Brain microvascular endothelial cell (primary cell): Measurements from ENCODE around the gene PLA2G2F.

ENCODE experiments used
- DNase-seq: peaks from one replicate; pipeline ENCODE4 v3.0.0-alpha.2; 2020
- H3K27ac ChIP-seq: fragments of 250-450 bp; sonication (Bioruptor Pico); 2 replicates; pipeline ENCODE4 v1.5.1; 2020; ENCODE audit warnings: mild to moderate bottlenecking, moderate library complexity
- H3K27me3 ChIP-seq: fragments of 250-450 bp; sonication (Bioruptor Pico); replicated peaks from 2 replicates; pipeline ENCODE4 v1.5.1; 2020; ENCODE audit warnings: mild to moderate bottlenecking
- H3K36me3 ChIP-seq: fragments of 250-450 bp; sonication (Bioruptor Pico); replicated peaks from 2 replicates; pipeline ENCODE4 v1.5.1; 2020; ENCODE audit warnings: mild to moderate bottlenecking
- H3K4me3 ChIP-seq: 2 replicates; pipeline ENCODE4 v1.5.1; 2011; ENCODE audit warnings: low read depth, mild to moderate bottlenecking, control low read depth, low read length, moderate library complexity
- in situ Hi-C: cut with HindIII; loops from 2 replicates; pipeline ENCODE4 v1.10.0; 2017; ENCODE audit warnings: low sequenced_read_pairs, low pct_ligation_motif_present
- TF ChIP-seq, protein P1 (sequence below): IDR thresholded peaks from 2 replicates; pipeline ENCODE4 v1.5.1; 2011; ENCODE audit warnings: low read depth, mild to moderate bottlenecking, moderate library complexity, low read length, control low read depth, inconsistent platforms; ENCODE audit errors: missing control alignments

PLA2G2F gene

DNA sequence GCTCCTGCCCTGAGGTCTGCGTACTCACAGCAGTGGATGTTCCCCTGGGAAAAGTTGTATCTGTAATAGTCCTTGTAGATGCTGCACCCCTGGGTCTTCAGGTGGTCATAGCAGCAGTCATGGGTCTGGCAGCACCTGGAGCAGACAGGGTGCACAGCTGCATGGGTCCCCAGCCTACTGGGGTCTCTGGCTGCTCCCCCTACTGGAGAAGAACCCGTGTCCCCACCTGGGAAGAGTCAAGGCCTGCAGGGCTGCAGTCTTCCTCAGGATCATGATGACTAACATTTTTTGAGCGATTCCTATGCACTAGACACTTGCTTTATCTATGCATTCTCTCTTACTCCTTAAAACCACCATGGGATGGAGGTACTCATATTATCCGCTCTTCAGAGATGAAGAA, 23.6 kb upstream of the PLA2G2F start:
- no peak overlapping the region for H3K27ac ChIP-seq
- no peak for DNase-seq
- in situ Hi-C loops, result no loop called here
- H3K4me3 ChIP-seq, result no peak overlapping the region
- no peaks in the 10 kb centered on the region for H3K27me3 ChIP-seq
- TF ChIP-seq, protein P1, sequence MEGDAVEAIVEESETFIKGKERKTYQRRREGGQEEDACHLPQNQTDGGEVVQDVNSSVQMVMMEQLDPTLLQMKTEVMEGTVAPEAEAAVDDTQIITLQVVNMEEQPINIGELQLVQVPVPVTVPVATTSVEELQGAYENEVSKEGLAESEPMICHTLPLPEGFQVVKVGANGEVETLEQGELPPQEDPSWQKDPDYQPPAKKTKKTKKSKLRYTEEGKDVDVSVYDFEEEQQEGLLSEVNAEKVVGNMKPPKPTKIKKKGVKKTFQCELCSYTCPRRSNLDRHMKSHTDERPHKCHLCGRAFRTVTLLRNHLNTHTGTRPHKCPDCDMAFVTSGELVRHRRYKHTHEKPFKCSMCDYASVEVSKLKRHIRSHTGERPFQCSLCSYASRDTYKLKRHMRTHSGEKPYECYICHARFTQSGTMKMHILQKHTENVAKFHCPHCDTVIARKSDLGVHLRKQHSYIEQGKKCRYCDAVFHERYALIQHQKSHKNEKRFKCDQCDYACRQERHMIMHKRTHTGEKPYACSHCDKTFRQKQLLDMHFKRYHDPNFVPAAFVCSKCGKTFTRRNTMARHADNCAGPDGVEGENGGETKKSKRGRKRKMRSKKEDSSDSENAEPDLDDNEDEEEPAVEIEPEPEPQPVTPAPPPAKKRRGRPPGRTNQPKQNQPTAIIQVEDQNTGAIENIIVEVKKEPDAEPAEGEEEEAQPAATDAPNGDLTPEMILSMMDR, result no peak
- no peaks in the 10 kb centered on the region for H3K36me3 ChIP-seq

DNA sequence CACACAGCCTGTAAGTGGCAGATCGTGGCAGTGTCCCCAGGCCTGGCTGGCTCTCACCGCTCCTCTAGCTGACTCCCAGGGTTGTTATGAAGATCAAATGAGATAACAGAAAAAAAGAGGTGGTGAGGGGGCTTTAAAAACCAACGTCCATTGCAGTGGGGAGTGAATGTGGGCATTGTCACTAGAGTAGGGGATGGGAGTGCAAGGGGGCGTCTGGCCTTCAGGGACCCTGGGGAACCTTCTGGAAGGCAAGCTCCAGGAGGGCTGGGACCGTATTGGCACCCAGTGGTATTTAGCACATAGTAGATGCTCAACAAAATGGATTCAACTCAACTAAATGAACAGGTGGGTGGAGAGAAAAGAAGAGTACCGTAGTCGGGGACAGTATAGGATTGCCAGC, 23.2 kb upstream of the PLA2G2F start:
- no peak overlapping the region for H3K27ac ChIP-seq
- DNase-seq, result no peak
- H3K27me3 ChIP-seq, result no peaks in the 10 kb centered on the region
- no peak overlapping the region for H3K4me3 ChIP-seq
- in situ Hi-C loops, result no loop called here
- no peaks in the 10 kb centered on the region for H3K36me3 ChIP-seq
- TF ChIP-seq, protein P1, result no peak

DNA sequence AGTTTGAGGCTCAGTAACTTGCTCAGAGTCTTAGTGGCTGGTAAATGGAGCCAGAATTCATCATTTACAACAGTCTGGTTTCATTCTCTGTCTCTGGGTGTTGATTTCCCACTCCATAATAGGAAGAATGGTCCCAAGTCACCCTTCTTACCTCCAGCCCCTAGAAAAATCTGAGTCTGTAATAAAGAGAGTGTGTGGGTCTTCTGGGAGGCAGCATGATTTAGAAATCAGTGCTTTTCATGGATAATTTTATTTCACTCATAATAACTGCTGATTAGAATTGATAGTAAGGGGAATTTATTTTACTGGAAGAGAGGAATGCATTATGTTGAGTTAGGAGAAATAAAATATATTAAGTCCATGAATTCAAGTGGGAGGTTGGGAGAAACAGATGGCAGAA, 21.9 kb upstream of the PLA2G2F start:
- in situ Hi-C loops, result no loop called here
- TF ChIP-seq, protein P1, result no peak

DNA sequence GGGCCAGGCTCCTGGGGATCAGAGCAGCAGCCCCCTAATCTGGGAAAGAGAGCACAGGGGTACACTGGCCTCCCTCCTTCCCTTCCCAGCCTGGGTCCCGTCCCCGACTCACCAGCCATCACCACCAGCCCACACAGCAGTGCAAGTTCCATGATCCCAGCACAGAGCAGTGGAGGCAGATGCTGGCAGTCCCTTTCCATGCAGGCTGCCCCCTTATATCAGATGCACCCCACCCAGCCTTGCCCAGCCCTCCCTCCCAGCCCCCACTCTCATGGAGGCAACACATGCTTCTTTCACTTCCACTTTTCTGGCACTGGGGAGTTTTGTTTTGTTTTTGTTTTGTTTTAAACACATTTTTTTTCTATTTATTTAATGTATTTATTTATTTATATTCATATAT, 19.8 kb upstream of the PLA2G2F start, which contains the start of gene PLA2G2D:
Gene PLA2G2D (minus strand): TSS at position 190 of the 400 bp plus-strand sequence. CDS start 38 bp downstream, at position 152.
- H3K36me3 ChIP-seq, result no peaks in the 10 kb centered on the region
- in situ Hi-C loops, result no loop called here
- no peak within 1 kb of the TSS for H3K27ac ChIP-seq
- DNase-seq, result no peak
- TF ChIP-seq, protein P1, result no peak
- no peak within 1 kb of the TSS for H3K4me3 ChIP-seq
- H3K27me3 ChIP-seq, result no peaks in the 10 kb centered on the region

More for the DNA sequence above, 21.9 kb upstream of the PLA2G2F start:
- Histone ChIP-seq H3K27me3 (no peaks in the 10 kb centered on the region), H3K4me3 (no peak overlapping the region), H3K36me3 (no peaks in the 10 kb centered on the region), H3K27ac (no peak overlapping the region)
- DNase-seq, result no peak

DNA sequence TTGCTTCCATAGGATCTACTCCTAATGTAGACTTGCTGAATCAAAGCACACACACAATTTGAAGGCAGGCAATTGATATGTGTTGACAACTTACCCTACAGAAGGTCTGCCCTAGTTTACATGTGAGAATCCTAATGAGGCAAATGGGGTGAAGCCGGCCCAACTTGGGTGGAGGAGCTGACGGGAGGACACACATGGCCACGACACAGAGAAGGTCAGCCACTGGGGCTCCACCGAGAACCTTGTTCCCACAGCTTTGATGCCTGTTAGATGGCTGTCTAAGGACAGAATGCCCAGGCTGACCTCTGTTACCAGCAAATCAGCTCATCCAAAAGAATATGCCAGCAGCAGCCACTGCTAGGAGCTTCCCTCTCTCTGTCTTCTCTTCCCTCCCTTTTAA, 18.3 kb upstream of the PLA2G2F start:
- no peaks in the 10 kb centered on the region for H3K27me3 ChIP-seq
- TF ChIP-seq, protein P1, result no peak
- in situ Hi-C loops, result no loop called here
- H3K4me3 ChIP-seq, result no peak overlapping the region
- H3K36me3 ChIP-seq, result no peaks in the 10 kb centered on the region
- no peak for DNase-seq
- no peak overlapping the region for H3K27ac ChIP-seq

DNA sequence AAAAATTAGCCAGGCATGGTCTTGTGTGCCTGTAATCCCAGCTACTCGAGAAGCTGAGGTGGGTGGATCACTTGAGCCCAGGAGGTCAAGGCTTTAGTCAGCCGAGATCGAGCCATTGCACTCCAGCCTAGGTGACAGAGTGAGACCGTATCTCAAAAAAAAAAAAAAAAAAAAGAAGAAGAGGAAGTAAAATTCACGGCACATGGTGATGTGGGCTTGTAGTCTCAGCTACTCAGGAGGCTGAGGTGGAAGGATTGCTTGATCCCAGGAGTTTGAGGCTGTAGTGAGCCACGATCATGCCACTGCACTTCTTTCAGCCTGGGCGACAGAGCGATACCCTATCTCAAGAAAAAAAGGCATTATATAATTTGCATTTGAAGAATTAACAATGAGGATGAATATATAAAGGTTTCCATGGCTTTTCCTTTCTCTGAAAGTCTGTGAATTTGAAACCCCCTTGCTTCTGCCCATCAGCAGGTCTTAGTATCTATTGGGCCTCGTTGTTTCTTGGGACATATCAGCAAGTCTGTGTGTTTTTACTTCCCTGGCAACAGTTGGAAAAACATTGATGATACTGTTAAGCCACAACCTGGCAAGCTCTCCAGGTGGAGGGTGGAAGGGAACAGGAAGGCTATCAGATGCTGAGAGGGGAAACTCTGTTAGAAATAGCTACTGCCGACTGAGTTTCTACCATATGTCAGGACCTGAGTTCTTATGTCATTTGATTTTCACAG, 15.2 kb upstream of the PLA2G2F start:
- TF ChIP-seq, protein P1, result no peak

More for the DNA sequence above, 15.2 kb upstream of the PLA2G2F start:
- H3K27ac ChIP-seq, result no peak overlapping the region
- in situ Hi-C loops, result no loop called here
- no peaks in the 10 kb centered on the region for H3K27me3 ChIP-seq
- H3K36me3 ChIP-seq, result no peaks in the 10 kb centered on the region
- no peak overlapping the region for H3K4me3 ChIP-seq
- DNase-seq, result no peak
